NT2/D1 (cell line): ENCODE data around the gene ENOX1.

Source experiments
- DNase-seq: peaks from one replicate; pipeline ENCODE4 v3.0.0-alpha.2; 2011; ENCODE audit warnings: low read depth, low spot score
- H3K27me3 ChIP-seq: 2 replicates; pipeline ENCODE4 v1.6.0; 2011; ENCODE audit warnings: mild to moderate bottlenecking; ENCODE audit not compliant: insufficient read length, insufficient read depth
- H3K36me3 ChIP-seq: 2 replicates; pipeline ENCODE4 v1.6.1; 2011; ENCODE audit warnings: mild to moderate bottlenecking, low read length, mixed read lengths; ENCODE audit not compliant: insufficient read depth, insufficient read length
- H3K4me1 ChIP-seq: 2 replicates; pipeline ENCODE4 v1.5.1; 2011; ENCODE audit not compliant: insufficient read depth, insufficient read length
- H3K4me3 ChIP-seq: 2 replicates; pipeline ENCODE4 v1.5.1; 2011; ENCODE audit warnings: low read depth; ENCODE audit not compliant: insufficient read length
- H3K9ac ChIP-seq: 2 replicates; pipeline ENCODE4 v1.6.0; 2011; ENCODE audit warnings: low read depth; ENCODE audit not compliant: insufficient read length
- H3K9me3 ChIP-seq: 2 replicates; pipeline ENCODE4 v1.5.1; 2011; ENCODE audit warnings: mild to moderate bottlenecking, low read length; ENCODE audit not compliant: insufficient read depth
- SUZ12 ChIP-seq: IDR thresholded peaks from 2 replicates; pipeline ENCODE4 v1.6.1; 2011; ENCODE audit not compliant: insufficient read length, insufficient read depth; ENCODE audit errors: extremely low read depth
- YY1 ChIP-seq: IDR thresholded peaks from 2 replicates; pipeline ENCODE4 v1.6.1; 2011; ENCODE audit not compliant: insufficient read length, insufficient read depth
- ZNF274 ChIP-seq: IDR thresholded peaks from 2 replicates; pipeline ENCODE4 v1.6.1; 2011; ENCODE audit warnings: mild to moderate bottlenecking, low read depth, low read length

Gene ENOX1

GRCh38 chr13:43339805-43340550 is 446.8 kb downstream of the ENOX1 start:
- no peaks in the 10 kb centered on the region for H3K36me3 ChIP-seq
- no peak overlapping the region for H3K4me3 ChIP-seq
- no peak for DNase-seq
- H3K4me1 ChIP-seq, result no peaks in the 10 kb centered on the region
- H3K9me3 ChIP-seq, result no peaks in the 10 kb centered on the region
- no peak overlapping the region for H3K9ac ChIP-seq
- no peaks in the 10 kb centered on the region for H3K27me3 ChIP-seq
- TF ChIP-seq ZNF274 (no peak), SUZ12 (no peak), YY1 (no peak)

- Histone ChIP-seq H3K9ac (no peak overlapping the region), H3K27me3 (no peaks in the 10 kb centered on the region), H3K36me3 (no peaks in the 10 kb centered on the region), H3K4me1 (no peaks in the 10 kb centered on the region), H3K9me3 (no peaks in the 10 kb centered on the region), H3K4me3 (no peak overlapping the region)
- no peak for DNase-seq
- TF ChIP-seq ZNF274, result no peak
- TF ChIP-seq YY1, result no peak
- no peak for TF ChIP-seq SUZ12
Observed at GRCh38 chr13:43339145-43339804, 447.5 kb downstream of the ENOX1 start.

GRCh38 chr13:43335764-43336163 is 451.0 kb downstream of the ENOX1 start:
- DNase-seq, result no peak
- no peaks in the 10 kb centered on the region for H3K36me3 ChIP-seq
- H3K9me3 ChIP-seq, result no peaks in the 10 kb centered on the region
- H3K4me3 ChIP-seq, result no peak overlapping the region
- no peaks in the 10 kb centered on the region for H3K4me1 ChIP-seq
- H3K27me3 ChIP-seq, result no peaks in the 10 kb centered on the region
- TF ChIP-seq YY1, result no peak
- TF ChIP-seq SUZ12, result no peak
- TF ChIP-seq ZNF274, result no peak
- H3K9ac ChIP-seq, result no peak overlapping the region

GRCh38 chr13:43333176-43333575 is 453.6 kb downstream of the ENOX1 start:
- no peaks in the 10 kb centered on the region for H3K27me3 ChIP-seq
- no peaks in the 10 kb centered on the region for H3K36me3 ChIP-seq
- no peak overlapping the region for H3K9ac ChIP-seq
- H3K4me3 ChIP-seq, result no peak overlapping the region
- H3K4me1 ChIP-seq, result no peaks in the 10 kb centered on the region
- no peaks in the 10 kb centered on the region for H3K9me3 ChIP-seq
- no peak for DNase-seq
- TF ChIP-seq ZNF274 (no peak), YY1 (no peak), SUZ12 (no peak)

GRCh38 chr13:43331672-43332071 is 455.1 kb downstream of the ENOX1 start:
- Histone ChIP-seq H3K4me1 (no peaks in the 10 kb centered on the region), H3K27me3 (no peaks in the 10 kb centered on the region), H3K9ac (no peak overlapping the region), H3K36me3 (no peaks in the 10 kb centered on the region), H3K9me3 (no peaks in the 10 kb centered on the region), H3K4me3 (no peak overlapping the region)
- DNase-seq, result no peak
- no peak for TF ChIP-seq YY1

GRCh38 chr13:43329702-43330101 is 457.1 kb downstream of the ENOX1 start:
- no peaks in the 10 kb centered on the region for H3K9me3 ChIP-seq
- H3K4me1 ChIP-seq, result no peaks in the 10 kb centered on the region
- H3K4me3 ChIP-seq, result no peak overlapping the region
- no peak overlapping the region for H3K9ac ChIP-seq
- no peaks in the 10 kb centered on the region for H3K36me3 ChIP-seq
- no peaks in the 10 kb centered on the region for H3K27me3 ChIP-seq
- DNase-seq, result no peak
- TF ChIP-seq ZNF274 (no peak), YY1 (no peak)

- Histone ChIP-seq H3K4me1 (no peaks in the 10 kb centered on the region), H3K9ac (no peak overlapping the region), H3K27me3 (no peaks in the 10 kb centered on the region), H3K4me3 (no peak overlapping the region), H3K36me3 (no peaks in the 10 kb centered on the region), H3K9me3 (no peaks in the 10 kb centered on the region)
- no peak for DNase-seq
- TF ChIP-seq YY1 (no peak), SUZ12 (no peak), ZNF274 (no peak)
Observed at GRCh38 chr13:43328907-43329306, 457.9 kb downstream of the ENOX1 start.
